Posterior cingulate gyrus (tissue), 11 donors: Measurements from ENCODE around the gene SLC6A13.
"Not testable (repeated sequence)": the region's sequence is repeated elsewhere in the genome, so short reads cannot be mapped to it uniquely, and the experiment has no call there.

ENCODE experiments used
- DNase-seq, 10 donors: peaks; one replicate each; pipeline versions ENCODE4 v3.0.0 to v3.0.0-alpha.2; 2020 to 2021; ENCODE audit warnings: mixed read lengths in 3 of 10
- intact Hi-C: fragments of 100-400 bp; cut with DNase I; formaldehyde crosslinking; loops from one replicate; pipeline ENCODE4 v1.15.1; 2023

SLC6A13 gene

DNA sequence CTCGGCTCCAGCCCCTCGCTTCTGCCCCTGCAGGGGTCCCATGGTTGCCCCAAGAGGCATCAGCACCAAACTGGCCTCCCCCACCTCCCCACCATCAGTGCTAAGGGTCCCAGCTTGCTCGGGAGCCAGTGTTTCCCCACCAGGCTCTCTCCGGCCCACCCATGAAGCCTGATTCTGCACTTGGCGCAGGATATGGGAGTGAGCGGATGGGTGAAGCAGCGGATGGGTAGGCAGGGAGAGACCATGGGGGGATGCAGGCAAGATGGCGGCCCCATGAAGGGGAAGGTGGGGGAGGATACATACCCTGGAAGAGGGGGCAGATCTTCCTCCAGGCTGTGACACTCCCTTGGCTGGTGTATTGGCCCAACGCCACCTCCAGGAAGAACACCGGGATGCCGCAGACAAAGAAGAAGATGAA, 58.4 kb downstream of the SLC6A13 start:
- intact Hi-C loops = no loop called here
- DNase-seq = peak in 3 of 10 donors; percentile 59 to 73 (median 64)

DNA sequence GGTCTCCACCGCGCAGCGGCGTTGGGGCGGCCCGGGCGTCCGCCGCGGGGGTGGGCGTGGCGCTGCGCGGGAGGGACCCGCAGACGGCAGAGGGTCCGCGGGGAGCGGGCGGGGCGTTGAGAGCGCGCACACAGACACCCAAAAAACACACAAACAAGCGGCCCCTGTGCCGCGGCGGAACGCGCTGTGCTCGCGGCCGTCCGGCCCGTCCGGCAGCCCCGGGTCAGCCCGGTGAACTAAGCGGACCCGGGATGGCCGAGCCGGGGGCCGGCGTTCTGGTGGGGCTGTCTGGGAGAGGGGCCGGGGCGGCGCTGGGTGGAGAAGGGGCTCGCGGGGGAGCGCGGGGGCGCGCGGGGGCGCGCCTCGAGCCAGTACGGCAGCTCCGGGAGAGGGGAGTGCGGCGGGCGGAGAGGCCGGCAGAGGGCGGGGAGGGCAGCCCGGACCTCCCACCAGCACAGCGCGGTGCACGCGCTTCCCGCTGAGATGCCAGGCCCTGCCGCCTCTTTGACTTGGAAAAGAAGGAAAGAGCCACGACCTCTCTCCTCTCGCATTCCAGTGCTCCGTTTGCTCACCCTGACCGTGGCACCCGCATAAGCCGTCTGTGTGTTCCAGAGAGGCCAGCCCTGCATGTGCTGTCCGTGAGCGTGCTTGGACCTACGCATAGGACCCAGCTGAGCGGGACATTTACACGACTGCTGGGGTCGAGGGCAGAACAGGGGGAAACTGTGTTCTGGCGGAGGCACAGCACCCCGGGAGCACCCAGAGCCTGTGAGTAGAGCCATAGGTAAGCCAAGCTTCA, 59.0 kb downstream of the SLC6A13 start:
- DNase-seq = peak in 8 of 10 donors; percentile 37 to 95 (median 65)
- intact Hi-C loops = no loop called here

DNA sequence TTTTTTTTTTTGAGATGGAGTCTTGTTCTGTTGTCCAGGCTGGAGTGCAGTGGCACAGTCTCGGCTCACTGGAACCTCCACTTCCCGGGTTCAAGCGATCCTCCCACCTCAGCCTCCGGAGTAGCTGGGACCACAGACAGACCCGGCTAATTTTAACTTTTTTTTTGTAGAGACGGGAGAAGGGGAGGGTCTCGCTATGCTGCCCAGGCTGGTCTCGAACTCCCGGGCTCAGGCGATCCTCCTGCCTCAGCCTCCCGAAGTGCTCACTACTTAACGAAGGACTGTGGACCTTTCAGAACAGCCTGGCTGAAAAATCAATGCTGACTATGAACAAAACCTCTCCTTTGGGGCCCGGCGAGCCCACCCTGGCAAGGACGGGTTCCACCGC, 59.6 kb downstream of the SLC6A13 start:
- DNase-seq = peak in 2 of 10 donors; percentile 31 to 58
- intact Hi-C loops = no loop called here

DNA sequence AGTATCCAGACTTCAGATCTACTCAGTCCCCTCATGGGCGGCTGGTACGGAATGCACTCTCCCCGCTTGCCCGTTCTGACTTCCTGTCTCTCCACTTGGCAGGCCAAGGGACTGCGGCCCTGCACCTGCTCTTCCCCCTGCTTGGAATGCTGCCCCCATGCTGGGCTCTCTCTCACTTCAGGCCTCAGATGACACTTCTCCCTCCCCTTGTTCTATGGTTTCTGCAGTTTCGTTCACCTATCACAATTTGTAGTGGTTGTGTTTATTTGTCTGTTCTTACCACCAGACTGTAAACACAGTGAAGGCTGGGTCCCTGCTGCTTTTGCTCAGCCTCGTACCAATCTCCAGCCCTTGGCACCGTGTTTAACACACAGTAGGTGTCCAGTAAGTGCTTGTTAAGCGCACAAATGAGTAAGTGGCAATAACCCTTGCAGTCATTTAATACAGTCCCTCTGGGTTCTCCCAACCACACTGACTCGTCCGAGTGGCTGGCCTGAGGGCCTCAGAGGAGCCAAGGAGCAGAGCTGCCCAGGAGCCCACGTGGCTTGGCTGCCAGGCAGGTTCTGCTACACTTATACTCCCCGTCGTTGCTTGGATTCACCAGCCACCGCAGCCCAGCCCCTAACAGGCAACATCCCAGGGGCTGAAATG, 60.4 kb downstream of the SLC6A13 start:
- intact Hi-C loops = no loop called here
- DNase-seq = peak in 3 of 10 donors; percentile 68 to 87 (median 77)

DNA sequence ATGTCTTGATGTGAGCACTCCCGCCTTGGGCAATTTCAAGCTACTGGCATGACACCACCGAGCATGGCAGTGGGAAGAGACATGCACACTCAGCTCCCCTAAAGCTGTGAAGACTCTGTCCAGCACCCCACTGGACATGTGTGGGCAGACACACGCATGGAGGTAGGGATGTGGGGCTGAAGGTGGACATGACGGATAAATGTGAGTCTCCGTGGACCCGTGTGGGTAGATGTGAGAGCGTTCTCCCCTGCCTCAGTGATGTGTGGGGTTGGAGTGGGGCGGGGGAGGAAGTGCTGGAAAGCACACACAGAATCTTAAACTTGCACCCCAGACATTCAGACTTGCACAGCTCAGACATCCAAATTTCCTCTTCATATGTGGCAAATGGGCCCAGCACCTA, 61.3 kb downstream of the SLC6A13 start:
- peak in 3 of 10 donors; percentile 10 to 72 (median 56) for DNase-seq
- intact Hi-C loops = no loop called here

DNA sequence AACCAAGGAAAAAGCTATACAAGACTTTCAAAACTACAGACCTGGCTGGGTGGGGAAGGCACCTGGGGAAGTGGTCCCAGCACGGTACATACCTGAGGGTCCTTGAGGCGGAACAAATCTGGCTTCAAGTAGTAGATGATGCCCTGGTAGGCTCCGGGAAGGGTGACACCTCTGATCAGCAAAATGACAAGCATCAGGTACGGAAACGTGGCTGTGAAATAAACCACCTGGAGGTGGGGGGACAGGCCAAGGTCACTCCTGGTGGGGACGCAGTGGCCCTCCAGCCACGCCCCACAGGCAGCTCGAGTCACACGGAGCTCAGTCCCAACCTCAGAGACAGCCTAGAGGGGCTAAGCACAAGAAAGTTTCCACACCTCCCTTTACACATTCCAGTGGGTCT, 63.9 kb downstream of the SLC6A13 start:
- intact Hi-C loops = no loop called here
- peak in 3 of 10 donors; percentile 30 to 63 (median 40) for DNase-seq

DNA sequence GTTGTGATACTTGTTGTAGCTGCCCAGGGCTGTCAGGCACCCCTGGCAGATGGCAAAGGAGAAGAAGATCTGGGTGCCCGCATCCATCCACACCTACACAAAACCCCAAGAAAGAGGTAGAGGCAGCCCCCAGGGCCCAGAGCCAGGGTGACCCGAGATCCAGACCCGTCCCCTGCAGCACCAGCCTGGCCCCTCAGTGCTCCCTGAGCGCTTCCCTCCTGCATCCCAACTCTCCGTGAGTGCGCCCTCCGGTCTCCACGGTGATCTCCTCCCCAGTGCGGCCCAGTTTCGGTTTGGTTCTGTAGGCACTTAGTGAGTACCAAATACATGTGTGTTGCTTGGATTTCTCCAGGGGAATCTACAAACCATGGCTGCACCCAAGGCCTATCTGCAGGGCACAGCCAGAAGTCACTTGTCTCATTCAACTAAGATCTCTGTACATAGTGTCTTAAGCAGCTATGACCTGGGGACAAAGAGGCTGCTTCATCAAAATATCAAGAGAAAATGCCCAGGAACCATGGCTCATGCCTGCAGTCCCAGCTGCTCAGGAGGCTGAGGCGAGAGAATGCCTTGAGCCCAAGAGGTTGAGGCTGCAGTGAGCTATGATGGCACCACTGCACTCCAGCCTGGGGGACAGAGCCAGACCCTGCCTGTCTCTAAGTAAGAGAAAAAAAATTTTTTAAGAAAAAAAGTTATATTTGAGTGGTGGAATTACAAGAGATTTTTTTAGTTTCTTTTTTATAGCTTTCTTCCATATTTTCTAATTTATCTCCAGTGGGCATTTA, 64.5 kb downstream of the SLC6A13 start:
- intact Hi-C loops = no loop called here
- peak in 3 of 10 donors; percentile 70 to 76 (median 75) for DNase-seq

DNA sequence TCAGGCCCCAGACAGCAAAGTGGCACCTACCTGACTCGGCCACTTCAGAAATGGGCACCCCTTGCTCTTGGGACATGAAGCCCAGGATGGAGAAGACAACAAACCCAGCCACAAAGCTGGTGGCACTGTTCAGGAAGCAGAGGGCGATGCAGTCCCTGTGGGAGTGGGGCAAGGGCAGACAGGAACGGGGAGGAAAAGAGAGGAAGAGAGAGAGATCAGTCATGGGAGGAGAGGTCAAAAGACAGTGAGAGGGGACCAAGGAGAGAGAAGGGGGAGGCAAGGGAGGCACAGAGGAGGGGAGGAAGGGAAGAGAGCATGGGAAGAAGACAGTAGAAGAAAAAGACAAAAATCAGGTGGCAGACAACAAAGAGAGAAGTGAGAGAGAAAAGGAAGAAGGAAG, 65.3 kb downstream of the SLC6A13 start:
- peak in 3 of 10 donors; percentile 4 to 46 (median 7) for DNase-seq
- intact Hi-C loops = no loop called here

DNA sequence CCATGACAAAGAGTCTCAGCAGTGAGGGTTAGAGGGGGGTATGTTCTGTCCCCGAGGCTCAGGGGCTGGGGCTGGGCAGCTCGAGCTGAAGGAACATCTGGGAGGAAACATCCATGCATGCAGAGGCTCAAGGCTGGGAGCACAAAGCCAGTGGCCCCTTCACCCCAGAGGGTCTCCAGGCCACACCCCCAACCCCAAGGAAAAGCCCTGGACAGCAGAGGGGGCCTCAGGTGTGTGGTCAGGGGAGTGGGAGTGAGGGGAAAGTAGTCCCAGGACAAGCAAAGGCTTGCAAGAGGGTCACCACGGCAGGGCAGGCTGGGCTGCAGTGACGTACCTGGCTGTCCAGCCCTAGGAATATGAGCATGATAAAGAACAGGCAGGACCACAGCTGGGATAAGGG, 66.2 kb downstream of the SLC6A13 start:
- DNase-seq = peak in 2 of 10 donors; percentile 37 to 45
- intact Hi-C loops = no loop called here

DNA sequence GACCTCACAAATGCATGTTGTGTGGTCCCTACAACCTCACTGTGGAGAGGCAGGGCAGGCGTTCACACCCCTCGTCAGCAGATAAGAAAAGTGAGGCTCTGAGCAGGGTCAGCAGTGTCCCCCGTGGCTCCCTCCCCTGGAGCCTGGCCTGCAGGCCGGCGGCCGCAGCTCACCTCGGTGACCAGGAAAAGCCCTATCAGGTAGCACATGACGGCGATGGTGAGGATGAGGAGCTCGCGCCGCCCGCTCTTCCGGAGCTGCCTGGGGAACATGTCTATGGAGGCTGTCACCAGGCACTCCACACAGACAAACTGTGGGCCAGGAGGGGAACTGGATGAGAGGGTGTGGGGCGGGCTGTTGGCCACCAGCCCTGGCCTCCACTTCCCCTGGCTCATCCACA, 66.7 kb downstream of the SLC6A13 start:
- intact Hi-C loops = no loop called here

DNA sequence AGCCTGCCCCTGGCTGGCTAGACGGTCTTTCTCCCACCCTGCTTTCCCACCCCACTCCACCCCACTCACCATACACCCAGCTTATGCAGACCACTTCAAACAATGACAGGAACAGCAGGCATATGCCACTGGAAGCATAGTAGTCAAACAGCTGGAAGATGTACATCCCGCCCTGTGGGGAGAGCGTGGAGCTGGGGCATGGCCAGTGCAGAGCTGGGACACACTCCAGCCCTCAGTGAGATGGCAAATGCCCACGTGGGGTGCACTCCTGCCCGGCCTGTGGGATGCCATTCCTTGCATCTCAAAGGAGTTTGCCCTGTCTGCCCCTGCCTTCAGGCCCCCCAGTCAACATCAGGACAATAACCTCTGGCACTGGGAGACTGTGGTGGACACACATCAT, 67.5 kb downstream of the SLC6A13 start:
- DNase-seq = peak in 3 of 10 donors; percentile 48 to 86 (median 66)
- intact Hi-C loops = no loop called here

More for the DNA sequence above, 66.7 kb downstream of the SLC6A13 start:
- peak in 3 of 10 donors; percentile 22 to 51 (median 23) for DNase-seq

DNA sequence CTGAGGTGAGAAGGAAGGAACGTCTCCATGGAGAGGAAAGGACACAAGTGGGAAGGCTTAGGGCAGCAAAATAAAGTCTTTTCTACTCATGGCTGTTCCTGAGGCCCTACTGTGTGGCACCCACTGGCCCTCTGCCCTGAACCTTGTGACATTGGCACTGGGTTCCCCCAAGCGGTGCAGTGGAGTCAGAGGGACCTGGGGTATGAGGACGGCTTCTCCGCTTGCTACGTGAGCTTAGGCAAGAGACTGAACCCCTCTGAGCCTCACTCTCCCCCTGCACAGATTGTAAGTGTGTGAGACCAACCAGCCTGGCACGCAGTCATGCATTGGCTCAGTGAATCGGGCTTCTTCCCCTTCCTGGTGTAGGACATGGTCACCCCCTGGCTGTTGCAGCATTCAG, 68.4 kb downstream of the SLC6A13 start:
- intact Hi-C loops = no loop called here
- peak in 3 of 10 donors; percentile 35 to 59 (median 53) for DNase-seq

DNA sequence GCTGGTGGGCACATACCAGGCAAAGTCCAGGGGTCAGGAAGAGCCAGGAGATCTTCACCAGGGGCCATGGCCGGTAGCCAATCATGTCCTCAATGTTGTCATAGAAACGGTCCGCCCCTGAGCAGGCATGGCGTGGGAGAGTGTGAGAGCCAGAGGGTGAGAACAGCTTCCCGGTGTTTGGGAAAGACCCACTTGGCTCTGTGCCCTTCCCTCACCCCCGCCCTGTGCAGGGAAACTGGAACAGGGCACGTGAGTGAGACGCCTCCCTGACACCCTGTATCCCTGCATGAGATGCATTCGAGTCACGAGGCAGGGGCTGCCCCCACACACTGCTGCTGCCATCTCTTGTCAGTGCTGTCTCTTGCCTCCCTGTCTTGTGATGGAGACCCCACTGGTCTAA, 69.4 kb downstream of the SLC6A13 start:
- intact Hi-C loops = no loop called here
- peak in 6 of 10 donors; percentile 30 to 85 (median 66) for DNase-seq

DNA sequence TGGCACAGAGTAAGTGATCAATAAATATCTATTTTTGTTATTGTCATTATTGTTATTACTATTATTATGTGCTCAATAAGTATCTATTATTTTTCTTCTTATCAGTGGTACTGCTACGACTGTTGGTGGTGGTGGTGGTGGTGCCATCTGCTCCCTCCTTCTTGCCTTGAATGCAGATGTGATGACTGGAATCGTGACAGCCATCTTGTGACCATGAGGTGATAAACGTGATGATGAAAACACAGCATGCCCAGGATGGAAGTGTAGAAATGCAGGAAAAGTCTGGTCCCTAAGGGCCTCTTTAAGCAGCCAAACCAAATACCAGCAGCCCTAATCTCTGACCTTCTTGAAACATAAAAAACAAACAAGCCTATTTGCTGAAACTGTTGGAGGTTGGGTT, 71.1 kb downstream of the SLC6A13 start:
- no peak for DNase-seq
- intact Hi-C loops = no loop called here

DNA sequence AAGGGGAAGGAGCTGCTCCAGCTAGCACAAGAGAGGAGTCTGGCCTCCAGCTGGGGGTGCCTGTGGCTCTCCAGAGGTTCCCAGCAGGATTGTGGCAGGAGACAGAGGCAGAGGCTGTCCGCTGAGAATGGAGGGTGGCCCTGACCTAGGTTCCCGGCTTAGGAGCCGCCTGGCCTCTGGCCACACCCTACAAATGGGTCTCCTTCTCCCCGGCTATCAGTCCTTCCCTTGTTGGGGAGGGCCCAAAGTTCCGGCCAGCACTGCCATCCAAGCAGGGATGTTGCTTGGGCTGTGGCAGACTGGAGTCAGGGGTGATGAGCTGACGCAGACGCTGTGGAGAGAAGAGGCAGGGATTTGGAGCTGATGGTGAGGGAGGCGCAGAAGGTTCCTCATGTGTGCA, 71.8 kb downstream of the SLC6A13 start:
- intact Hi-C loops = no loop called here
- peak in 3 of 10 donors; percentile 10 to 77 (median 32) for DNase-seq

DNA sequence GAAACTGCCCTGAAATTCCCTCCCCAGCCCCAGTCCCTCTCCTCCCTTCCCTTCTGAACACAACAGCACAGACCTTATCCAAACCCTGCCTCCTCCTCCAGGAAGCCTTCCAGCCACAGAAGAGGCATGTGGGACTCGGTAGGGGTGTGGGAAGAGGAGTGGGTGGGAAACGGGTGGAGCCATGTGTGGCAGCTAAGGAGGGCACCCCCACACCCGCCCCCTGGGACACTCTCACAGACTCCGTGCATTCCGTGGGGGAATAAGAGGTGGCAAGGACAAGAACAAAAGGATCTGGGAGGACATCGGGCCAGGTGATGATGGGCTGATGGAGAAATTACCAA, 73.0 kb downstream of the SLC6A13 start:
- intact Hi-C loops = no loop called here
- DNase-seq = peak in 3 of 10 donors; percentile 9 to 46 (median 22)

DNA sequence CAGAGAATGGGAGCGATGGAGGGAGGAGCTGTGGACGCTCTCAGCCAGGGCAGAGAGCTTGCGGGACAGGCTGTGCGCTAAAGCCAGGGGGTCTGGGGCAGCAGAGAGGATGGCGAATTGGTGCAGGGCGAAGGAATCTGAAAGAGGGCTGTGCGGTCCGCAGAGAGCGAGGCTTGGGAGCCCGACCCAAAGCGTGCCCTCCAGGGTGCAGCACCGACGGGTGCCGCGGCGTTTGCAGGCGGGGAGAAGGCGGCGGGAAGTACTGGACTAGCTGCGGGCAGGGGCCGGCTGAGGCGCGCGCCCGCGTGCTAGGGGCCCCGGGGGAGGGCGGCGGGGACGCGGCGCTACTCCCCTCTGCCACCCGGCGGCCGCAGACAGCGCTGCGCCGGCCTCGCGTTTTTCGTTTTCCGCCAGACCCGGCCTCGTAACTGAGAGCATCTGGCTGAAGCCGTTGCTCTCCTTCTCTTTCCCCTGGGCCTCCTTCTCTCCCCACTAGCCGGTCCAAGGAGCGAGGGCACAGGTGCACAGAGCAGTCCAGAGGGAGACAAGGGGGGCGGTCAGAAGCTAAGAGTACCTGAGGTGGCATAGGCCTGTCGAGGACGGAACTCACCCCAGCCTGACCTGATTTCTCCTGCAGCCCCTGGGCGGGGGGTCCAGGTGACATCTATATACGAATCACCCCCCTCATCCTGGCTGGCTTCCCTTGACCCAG, 73.6 kb downstream of the SLC6A13 start:
- peak; percentile 50 to 97 (median 74) for DNase-seq
- intact Hi-C loops = no loop called here

DNA sequence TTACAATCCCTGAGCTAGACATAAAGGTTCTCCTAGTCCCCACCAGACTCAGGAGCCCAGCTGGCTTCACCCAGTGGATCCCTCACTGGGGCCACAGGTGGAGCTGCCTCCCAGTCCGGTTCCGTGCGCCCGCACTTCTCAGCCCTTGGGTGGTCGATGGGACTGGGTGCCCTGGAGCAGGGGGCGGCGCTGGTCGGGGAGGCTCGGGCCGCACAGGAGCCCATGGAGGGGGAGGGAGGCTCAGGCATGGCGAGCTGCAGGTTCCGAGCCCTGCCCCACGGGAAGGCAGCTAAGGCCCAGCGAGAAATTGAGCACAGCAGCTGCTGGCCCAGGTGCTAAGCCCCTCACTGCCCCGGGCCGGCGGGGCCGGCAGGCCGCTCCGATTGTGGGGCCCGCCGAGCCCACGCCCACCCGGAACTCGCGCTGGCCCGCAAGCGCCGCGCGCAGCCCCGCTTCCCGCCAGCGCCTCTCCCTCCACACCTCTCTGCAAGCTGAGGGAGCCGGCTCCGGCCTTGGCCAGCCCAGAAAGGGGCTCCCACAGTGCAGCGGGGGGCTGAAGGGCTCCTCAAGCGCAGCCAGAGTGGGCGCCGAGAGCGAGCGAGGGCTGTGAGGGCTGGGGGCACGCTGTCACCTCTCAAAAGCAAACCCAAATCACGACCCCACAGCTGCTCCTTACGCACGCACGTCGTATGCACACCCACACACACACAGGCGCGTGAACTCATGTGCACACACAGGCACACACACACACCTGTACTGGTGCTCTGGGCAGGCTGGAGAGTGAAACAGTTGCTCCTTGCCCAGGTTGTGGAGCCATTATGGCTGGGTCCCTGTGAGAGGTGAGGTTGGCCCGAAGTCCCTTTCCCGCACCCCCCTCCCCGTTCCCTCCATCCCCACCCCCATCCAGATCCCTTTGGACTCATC, 74.4 kb downstream of the SLC6A13 start:
- DNase-seq = peak in 4 of 10 donors; percentile 23 to 68 (median 65)
- intact Hi-C loops = not testable (repeated sequence)

DNA sequence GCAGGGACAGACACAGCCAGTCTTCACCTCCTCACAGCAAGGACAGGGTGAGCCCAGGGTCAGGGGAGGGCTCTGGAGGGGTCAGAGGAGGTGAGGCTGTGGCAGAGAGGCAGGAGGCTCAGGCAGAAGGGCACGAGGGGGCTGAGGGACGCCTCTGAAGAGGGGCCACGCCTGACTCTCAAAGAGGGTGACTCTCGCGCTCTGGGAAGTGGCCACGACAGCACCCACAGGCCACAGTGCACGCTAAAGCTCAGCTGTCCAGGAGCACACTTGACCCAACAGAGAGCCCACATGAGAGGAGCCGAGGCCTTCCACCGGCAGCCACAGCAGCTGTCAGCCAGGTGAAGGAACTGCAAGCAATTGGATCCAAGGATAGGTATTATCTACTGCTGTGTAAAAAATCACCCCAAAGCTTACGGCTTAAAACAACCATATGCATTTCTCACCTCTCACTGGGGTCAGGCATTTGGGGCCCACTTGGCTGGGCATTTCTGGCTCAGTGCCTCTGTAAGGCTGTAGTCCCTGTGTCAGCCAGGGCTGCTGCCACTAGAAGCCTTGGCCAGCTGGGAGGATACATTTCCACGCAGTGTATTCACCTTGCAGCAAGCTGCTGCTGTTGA, 76.5 kb downstream of the SLC6A13 start:
- intact Hi-C loops = no loop called here
- peak in 4 of 10 donors; percentile 25 to 69 (median 54) for DNase-seq
